Urothelium cell line (cell line): ENCODE results near the gene SENP3.
A peak's percentile ranks its signal among the peaks of the same experiment; 100 is the strongest.

Experiments
- DNase-seq: peaks from one replicate; pipeline ENCODE4 v3.0.0; 2011; ENCODE audit warnings: low spot score, mixed read lengths
- FAIRE-seq: peaks from 2 replicates; lab custom pipeline; 2011; peaks lifted over from hg19 to GRCh38; lab: Jason Lieb, UNC

The SENP3 gene

GRCh38 chr17:7575481-7575883 lies 13.8 kb downstream of the SENP3 start:
- no peak for FAIRE-seq
- no peak for DNase-seq

DNA sequence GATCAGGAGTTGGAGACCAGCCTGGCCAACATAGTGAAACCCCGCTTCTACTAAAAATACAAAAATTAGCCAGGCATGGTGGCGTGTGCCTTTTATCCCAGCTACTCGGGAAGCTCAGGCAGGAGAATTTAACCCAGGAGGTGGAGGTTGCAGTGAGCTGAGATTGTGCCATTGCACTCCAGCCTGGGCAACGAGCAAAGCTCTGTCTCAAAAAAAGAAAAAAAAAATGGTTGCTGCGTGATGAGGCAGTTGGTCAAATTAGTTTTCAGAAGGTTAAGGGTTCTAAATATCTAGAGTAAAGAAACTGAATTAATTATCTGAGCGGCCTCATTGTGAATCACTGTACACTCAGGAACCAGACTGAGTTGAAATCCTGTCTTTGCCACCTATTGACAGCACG lies 14.2 kb downstream of the SENP3 start:
- FAIRE-seq (no peak), DNase-seq (no peak)

DNA sequence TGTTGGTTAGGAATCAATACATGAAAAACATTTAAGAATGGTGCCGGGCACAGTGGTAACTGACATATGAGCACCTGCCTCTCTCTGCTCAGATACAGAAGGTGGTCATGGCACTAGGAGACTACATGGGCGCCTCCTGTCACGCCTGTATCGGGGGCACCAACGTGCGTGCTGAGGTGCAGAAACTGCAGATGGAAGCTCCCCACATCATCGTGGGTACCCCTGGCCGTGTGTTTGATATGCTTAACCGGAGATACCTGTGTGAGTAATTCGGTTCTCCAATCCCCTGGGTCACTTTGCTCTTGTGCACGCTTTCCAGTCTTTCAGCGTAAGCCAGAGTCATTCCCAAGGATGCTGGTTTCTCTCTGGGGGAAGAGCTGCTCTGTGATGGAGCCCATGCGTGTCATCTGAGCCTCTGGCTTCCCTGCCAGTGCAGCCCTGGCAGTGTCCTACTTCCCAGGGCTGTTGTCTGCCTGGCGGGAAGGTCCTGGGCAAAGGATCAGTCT lies 14.8 kb downstream of the SENP3 start:
- no peak for FAIRE-seq
- no peak for DNase-seq

- DNase-seq (no peak), FAIRE-seq (no peak)
Measured at GRCh38 chr17:7577327-7578199, 15.8 kb downstream of the SENP3 start.

GRCh38 chr17:7579001-7579833 lies 17.5 kb downstream of the SENP3 start, which contains the start of gene CD68:
Gene CD68 (plus strand): TSS chr17:7579638. CDS start chr17:7579678, 40 bp downstream.
- no peak for FAIRE-seq

GRCh38 chr17:7579834-7580603 lies 18.3 kb downstream of the SENP3 start:
- FAIRE-seq (no peak), DNase-seq (no peak)

More at GRCh38 chr17:7579001-7579833, 17.5 kb downstream of the SENP3 start, which contains the start of gene CD68:
- DNase-seq: no peak

DNA sequence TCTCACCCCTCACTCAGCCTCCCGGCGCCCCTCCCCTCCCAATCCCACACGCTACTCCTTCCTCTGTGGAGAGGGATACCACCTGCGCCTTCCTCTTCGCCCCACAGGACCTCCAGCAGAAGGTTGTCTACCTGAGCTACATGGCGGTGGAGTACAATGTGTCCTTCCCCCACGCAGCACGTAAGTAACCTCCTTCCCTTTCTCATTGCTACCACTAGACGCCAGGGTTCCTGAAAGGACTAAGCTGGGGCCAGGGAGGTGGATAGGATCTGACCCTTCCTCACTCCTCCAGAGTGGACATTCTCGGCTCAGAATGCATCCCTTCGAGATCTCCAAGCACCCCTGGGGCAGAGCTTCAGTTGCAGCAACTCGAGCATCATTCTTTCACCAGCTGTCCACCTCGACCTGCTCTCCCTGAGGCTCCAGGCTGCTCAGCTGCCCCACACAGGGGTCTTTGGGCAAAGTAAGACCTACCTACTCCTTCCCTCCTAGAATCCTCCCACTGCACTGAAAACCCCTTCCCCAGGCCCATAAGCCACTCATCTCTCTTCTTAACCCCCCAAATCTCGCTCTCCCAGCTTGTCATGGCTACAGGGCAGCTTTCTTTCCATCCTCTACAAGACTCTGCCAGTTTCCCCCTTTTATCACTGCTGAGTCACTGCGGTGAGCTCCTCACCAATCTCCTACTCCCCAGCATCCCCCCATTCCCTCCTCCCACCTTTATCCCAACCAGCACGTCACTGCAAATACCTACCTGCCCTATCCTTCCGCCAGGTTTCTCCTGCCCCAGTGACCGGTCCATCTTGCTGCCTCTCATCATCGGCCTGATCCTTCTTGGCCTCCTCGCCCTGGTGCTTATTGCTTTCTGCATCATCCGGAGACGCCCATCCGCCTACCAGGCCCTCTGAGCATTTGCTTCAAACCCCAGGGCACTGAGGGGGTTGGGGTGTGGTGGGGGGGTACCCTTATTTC lies 19.2 kb downstream of the SENP3 start:
- DNase-seq (no peak), FAIRE-seq (no peak)

- DNase-seq (no peak), FAIRE-seq (no peak)
Measured at GRCh38 chr17:7582396-7583252, 20.9 kb downstream of the SENP3 start.

- FAIRE-seq: no peak
- DNase-seq: peak; percentile 87
Measured at GRCh38 chr17:7583253-7584109, 21.8 kb downstream of the SENP3 start, which contains the start of gene MPDU1. Gene MPDU1 (plus strand): TSS chr17:7583852. CDS start chr17:7583863, 11 bp downstream.

DNA sequence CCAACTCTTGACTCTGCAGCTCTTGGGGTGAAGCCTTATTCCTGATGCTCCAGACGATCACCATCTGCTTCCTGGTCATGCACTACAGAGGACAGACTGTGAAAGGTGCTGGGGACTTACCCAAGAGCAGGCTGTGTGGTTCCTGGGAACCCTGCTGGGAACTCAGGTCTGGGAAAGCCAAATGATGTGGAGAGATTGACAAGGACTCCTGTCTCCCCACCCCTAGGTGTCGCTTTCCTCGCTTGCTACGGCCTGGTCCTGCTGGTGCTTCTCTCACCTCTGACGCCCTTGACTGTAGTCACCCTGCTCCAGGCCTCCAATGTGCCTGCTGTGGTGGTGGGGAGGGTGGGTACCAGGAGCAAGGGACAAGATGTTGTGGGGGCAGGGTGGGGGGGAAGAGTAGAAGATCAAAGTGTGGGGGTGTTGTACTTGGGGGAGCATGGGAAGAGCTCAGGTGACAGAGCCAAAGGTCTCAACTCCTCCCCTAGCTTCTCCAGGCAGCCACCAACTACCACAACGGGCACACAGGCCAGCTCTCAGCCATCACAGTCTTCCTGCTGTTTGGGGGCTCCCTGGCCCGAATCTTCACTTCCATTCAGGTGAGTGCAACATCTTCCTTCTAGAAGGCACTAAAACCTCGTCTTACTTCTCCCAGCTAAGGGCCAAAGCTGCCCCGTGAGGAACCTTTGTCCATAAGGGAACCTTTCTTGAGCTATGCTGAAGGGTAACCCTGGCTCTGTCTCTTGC lies 25.1 kb downstream of the SENP3 start:
- DNase-seq: no peak

DNA sequence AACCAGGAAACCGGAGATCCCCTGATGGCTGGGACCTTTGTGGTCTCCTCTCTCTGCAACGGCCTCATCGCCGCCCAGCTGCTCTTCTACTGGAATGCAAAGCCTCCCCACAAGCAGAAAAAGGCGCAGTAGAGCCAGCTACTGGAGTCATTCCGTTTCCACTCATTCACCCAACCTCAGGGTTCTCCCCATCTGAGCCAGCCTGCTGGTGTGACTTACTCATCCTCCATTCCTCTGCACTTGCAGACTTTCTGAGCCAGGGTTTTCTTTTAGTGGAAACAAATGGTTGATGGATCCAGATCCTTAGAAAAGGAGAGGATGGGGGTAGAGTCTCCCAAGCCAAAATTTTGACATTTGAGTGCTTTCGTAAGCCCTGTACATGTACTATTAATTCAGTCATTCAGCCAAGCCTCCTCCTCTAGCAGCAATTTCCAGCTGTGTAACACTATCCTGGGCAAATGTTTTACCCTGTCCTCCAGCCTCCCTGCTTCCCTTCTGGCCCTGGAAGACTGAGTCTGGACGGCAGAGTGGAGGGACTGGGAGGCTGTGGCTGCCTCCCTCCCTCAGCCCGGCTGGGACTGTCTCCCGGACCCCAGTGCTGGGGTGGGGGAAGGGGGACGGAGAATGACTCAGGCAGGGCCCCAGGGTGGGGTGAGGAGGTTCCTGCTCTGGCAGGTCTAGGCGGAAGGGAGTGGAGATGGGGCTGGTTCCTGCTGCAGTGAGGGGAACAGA lies 25.9 kb downstream of the SENP3 start:
- FAIRE-seq: no peak
- no peak for DNase-seq

More for the DNA sequence above, 25.1 kb downstream of the SENP3 start:
- no peak for FAIRE-seq

GRCh38 chr17:7588553-7589203 lies 27.0 kb downstream of the SENP3 start:
- FAIRE-seq (no peak), DNase-seq (no peak)

- no peak for DNase-seq
- no peak for FAIRE-seq
Measured at GRCh38 chr17:7589204-7589868, 27.6 kb downstream of the SENP3 start.

GRCh38 chr17:7589891-7590691 lies 28.4 kb downstream of the SENP3 start, which contains the start of gene SOX15:
Gene SOX15 (minus strand): TSS chr17:7590094. CDS start chr17:7589676, 418 bp downstream.
- FAIRE-seq (no peak), DNase-seq (no peak)
